ENCODE results near the gene DGUOK.
A peak's percentile ranks its signal among the peaks of the same experiment; 100 is the strongest.

The DGUOK gene

DNA sequence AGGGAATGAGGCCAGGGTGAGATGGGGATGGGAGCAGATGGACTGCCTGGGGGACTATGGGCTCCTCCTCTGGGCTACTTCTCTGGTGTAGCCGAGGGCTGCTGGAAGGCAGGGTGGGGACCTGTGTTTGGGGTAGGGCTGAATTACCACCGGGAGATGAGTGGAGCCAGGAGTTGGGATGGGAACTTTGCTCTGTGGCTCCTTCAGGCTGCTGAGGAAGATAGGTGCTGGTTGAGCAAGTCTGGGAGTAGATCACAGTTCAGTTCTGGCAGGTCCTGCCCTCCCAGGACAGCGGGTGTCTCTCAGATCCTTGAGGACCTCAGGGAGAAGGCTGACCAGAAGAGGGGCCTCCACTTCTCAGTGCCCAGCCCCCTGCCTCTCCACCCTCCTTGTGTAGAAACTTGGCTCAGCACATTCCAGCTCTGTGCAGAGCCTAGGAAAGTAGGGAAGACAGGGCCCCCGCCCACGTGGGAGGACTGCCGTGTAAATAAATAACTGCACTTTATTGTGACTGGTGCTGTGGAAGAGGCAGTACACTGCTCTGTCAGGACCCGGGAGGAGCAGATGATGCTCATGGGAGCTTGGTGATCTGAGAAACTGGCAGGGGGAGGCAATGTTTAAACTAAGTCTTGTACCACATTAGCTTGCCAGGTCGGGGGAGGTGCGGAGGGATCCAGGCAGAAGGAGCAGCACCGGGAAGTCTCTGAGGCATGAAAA, 73.4 kb downstream of the DGUOK start:
- no peak for DNase-seq

DNA sequence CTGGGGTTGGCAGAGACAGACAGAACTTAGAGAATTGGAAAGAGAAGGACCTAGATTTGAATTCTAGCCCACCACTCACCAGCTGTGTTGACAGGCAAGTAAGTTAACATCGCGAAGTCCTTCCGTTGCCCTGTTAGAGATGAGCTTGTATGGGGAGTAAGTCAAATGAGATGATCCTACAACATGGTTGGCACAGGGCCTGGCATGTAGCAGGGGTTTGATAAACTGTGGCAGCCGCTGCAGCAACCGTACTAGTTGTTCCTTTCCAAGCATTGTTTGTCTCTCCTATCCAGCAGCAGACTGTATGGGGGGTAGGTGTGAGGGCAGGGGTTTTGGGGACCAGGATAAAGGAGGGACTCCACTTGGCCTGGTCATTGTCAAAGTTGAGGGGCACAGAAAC, 74.0 kb downstream of the DGUOK start:
- no peak for DNase-seq

DNA sequence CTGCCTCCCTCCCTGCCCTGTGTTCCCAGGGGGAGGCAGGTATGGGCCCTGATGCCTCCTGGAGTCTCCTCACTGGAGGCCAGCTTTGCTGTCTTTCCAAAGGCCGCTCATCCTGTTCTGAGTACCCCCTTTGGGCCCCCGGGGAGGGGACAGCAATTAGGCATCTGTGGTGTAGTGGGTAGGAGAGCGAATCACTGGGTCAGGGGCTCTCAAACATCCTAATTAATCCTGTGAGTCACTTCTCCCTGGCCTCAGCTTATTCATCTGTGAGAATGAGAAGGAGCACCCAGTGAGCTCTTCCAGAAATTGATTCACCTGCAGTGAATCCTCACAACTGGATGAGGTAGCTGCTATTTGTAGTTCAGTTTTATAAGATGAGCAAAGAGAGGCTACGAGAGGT, 74.4 kb downstream of the DGUOK start:
- no peak for DNase-seq

DNA sequence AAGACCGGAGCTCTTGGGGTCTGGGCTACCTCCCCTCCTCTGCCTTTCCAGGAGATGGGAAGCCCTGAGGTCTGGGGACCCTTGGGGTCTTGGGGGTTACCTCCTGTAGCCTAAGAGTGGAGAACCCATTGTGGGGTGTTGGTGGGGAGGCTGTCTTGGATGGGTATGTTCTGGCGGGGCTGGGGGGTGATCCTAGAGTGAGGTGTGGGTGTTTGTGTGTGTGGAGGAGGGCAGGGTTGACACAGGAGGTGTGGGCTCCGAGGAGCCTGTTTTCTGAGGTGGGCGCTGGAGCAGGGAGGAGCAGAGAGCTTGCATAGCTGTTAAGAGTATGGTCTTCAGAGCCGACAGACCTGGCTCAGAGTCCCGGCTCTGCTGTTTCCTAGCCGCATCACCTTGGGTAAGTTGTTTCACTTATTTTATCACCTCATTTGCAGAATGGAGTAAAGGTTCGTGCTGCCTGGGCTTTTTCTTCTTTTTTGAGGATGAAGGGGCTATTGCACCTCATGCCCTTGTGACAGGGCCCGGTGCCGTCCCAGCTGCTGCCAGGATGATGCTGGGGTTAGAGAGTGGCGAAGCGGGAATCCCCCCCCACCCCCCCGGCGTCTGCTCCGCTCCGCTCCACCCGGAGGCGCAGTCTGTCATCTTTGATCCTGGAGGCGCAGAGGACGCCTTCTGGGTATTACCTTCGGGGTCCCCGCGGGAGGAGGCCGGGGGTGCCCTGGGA, 75.3 kb downstream of the DGUOK start:
- peak; percentile 37 for DNase-seq

DNA sequence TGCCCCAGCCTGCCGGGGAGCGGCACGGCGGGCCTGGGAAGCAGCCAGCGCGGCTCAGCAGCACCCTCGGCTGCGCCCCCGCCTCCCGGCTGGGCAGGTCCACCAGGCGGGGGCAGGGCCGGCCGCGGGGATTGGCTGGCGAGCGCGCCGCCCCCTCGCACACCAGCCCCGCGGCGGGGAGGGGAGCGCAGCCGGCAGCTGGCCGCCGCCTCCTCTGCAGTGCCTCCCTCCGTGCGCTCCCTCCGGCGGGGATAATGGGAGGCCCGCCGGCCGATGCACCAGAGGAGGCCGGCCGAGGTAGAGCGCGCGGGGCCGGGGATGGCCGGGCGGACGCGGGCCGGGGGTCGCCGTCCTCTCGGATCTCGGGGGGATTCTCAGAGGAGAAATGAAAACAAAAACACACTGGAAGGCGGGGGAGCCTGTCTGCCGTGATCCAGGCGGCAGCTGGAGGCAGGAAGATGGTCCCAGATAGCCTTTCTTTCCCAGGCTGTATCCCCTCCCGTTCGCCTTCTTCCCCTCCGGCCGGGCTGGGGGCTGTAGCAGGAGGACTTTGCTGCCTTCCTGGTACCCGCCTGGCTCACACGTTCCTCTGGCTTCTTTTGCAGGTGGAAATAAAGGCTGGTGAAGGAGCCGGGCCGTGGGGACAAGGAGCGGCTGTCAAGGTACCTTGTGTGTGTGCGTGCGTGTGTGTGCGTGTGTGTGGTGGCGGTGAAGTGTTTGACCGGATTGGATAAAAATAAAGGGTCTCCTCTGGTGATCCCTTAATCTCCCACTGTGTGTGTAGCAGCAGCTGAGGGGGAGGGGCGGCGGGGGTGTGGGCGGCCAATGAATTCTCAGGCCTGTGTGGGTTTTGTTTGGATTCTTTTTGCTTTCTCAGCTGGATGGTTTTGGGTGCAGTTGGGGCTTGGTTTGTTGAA, 76.1 kb downstream of the DGUOK start:
- peak; percentile 79 for DNase-seq

DNA sequence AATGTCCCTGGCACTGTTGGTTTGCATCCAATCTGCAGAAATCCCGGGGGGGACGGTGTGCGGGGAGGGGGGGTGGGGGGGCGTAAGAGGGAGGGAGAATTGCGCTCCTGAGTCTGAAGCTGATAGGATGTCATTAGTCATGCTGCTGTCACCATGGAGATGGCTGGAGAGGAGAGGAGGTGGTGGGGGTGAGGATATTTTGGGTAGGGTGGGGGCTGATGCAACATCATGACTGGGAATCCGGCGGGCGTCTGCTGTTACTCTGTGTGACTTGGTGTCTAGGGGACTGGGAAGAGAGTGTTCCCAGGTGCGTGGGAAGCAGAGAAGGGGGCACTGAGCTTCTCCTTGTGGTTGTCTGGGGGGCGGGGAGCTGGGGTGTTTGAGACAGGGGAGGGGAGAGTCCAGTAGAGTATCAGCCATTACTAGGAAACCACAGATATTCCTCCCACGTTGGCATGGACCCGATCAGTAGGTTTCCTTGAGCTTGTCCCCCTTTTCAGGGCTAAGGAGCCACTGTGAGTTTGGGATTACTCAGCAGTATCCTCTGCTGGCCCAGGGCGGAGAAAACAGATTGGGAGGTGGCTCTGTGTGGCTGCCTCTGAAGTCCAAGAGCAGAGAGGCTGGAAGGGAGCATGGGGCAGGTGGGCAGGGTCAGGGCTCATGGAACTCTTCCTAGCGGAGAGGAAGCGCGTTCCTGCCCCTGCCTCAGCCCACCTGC, 77.0 kb downstream of the DGUOK start:
- peak; percentile 52 for DNase-seq

DNA sequence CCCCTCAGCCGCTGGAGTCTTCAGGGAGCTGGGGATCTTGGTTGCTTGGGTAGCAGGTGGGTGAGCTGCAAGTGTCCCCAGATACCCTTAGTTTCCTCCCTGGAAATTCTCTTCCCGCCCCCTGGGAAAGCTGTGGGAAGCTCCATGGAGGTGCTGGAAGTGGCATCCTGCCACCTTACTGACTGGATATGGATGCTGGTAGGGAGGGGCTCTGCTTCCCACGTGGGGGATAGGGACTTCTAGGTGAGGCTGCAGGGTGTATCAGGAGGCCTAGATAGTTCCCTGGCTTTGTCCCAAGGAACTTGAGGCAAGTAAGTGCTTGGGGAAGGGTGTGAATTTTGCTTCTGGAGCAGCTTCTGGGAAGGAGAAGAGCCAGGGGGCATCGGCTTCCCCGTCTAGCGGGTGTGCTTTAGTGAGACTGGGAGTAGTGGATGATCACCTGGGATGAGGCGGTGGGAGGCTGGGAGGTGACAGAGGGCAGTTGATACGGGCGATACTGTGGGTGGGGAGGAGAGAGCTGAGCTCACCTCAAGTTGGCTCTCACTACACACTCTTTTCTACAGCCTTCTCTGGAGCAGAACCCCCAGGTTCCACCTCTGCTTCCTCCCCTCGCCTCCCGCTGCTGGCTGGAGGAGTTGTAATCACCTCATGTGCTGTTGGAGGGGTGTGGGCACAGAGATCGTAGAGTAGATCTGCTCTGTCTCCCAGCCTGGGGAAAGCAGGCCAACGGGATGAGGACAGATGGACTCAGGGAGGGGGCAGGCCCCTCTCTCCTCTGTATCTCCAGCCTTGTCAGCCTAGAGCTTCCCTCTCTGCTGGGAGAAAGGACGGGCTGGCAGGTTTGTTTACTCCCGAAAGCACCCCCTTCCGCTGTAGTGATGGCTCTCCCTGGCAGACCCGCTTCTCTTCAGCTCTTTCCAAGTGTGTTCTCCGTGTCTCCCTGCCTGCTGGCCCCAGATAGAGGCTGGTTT, 77.8 kb downstream of the DGUOK start:
- DNase-seq, result no peak

DNA sequence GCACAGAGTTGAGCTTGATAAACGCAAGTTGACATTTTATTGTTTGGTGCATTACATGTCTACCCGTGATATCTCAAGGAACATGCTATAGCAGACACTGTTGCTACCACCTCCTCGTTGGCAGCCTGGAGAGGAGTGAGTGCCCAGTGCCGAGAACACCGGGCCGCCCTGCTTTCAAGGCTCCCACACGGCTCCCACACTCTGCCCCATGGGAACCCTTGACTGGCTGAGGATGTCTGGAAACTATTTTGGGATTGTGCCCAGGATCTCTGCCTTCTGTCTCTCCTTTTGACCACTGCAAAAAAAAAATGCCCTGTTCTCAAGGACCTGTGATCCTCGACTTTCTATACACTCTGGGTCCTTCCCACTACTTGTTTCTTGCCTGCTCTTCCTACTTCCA, 79.1 kb downstream of the DGUOK start:
- no peak for DNase-seq

DNA sequence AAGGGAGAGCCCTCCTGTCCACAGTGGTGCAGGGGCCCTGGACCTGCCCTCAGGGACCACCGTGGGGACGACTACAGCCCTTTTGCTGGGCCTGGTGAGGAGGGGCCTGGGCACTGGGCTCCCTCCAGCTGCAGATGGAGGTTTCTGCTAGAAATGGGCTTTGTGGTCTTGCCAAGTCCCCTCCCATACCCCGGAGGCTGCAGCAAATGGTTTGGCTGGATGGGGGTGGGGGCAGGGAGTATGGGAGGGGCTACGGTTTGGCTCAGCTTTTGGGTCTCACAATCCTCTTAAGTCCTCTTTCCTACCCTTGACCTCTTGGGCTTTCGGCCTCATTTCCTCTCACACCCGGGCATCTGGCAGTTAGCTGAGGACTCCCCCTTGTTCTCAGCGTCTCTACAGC, 79.8 kb downstream of the DGUOK start:
- DNase-seq, result no peak

DNA sequence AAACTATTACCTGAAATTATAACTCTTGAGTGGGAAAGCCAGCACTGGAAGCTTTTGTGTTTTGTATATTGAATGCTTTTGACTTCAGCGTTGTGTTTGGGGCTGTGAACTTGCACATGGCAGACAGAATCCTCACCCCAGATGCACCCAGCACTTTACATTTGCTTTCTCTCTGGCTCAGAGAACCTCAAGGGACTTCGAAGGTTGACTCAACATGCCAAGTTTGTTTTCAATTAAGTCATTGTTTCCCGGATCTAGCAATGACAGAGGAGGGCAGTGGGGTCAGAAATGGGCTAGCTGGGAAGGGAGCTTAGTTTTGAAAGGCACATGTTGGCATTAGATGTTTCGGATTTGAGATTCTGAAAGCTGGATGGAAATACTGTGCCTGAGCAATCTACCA, 80.4 kb downstream of the DGUOK start:
- no peak for DNase-seq

DNA sequence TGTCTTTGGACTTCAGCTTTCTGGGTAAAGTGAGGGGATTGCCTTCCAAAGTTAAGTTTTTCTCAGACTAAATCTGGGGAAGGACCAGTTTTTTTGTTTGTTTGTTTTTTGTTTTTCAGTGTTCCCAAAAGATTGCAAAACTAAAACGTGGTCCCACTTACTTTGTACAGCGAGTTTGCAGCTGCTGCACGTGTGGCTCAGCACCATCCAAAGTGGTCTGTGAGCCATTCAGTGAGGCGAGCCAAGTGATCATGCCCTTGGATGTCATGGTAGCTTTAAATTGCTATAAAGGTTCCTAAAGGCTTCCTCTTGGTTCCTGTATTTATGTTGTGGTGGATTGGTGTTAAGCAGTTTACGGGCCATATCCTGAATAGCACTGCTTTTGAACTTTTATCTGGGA, 81.0 kb downstream of the DGUOK start:
- no peak for DNase-seq

All from inflammatory macrophage treated with lipopolysaccharide for 4 hours (primary cell).